Right ventricle myocardium superior (tissue), 1 donor: ENCODE measurements around the gene DHX8. TPM values are rescaled to one million over a fixed set of nuclear protein-coding genes. Genes with fewer than 3 reads are reported as not detected.
A peak's percentile ranks its signal among the peaks of the same experiment; 100 is the strongest.
"Not testable (repeated sequence)": the region's sequence is repeated elsewhere in the genome, so short reads cannot be mapped to it uniquely, and the experiment has no call there.

Source experiments
- ATAC-seq: fragments of 200-7000 bp; cut with Tn5 transposase; one replicate; pipeline ENCODE4 v1.9.1; 2020; ENCODE audit warnings: mild to moderate bottlenecking; ENCODE audit not compliant: poor library complexity
- DNase-seq: peaks from one replicate; pipeline ENCODE4 v3.0.0-alpha.2; 2020
- intact Hi-C: fragments of 100-400 bp; cut with DNase I; formaldehyde crosslinking; loops from one replicate; pipeline ENCODE4 v1.11.2; 2022
- long read RNA-seq: library from polyadenylated mRNA; unstranded; transcript quantifications from one replicate; pipeline ENCODE4 v2.0.0, GENCODE V29; 2021
- total RNA-seq: library from RNA; stranded (reverse); fragmentation: NEBNext Ultra II Directional; extraction: Animal tissue kit (Norgen Biotek cat#: 25700); gene quantifications from one replicate; pipeline ENCODE4 v1.2.1, GENCODE V29; 2021
- donor health status: DM: no; HTN: yes; CAD: no; lungs with severe emphysema.

Gene DHX8
- 26.1 TPM for total RNA-seq
- long read RNA-seq, full-length matches to known transcripts = 12 of 22 reads
- long read RNA-seq, partial matches to known transcripts = 2 of 22 reads
- long read RNA-seq, other reads (novel, unspliced or antisense) = 8 of 22 reads

DNA sequence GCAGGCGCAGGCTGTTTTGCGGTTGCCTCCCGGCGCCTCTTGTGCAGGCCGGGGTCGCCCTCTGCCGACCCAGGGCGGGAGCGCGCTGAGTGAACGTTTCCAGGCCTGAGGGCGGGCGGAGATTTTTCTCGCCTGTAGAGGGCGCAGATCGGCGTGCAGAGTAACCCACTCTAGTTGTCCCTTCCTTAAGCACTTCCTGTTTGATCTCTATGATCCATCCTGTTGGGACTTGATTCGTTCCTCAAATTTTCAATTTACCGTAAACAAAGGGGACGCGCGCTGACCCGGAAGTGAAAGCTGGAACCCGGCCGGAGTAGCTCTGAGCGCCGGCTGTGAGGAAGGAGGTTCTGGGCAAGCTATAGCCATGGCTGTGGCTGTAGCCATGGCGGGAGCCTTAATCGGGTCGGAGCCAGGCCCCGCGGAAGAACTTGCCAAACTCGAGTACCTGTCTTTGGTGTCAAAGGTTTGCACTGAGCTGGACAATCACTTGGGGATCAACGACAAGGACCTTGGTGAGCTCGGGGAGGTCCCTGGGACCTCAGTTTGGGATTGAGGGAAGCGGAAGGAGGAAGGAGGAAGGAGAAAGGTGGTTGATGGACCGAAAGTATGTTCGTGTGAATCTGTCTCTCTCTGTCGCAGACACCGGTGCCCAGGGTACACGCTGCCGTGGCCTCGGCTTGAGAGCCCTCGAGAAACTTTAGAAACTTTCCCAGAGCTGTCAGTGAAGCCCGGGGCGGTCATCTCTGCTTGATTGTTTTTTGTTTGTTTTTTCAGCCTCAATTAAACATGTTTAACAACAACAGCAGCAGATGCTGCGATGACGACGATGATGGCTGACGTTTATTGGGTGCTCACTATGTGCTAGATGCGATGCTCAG, at the start of gene DHX8:
Gene DHX8, plus strand, starts transcription at position 302 of the 878 bp plus-strand sequence. Its CDS starts 63 bp downstream, at position 365.
- DNase-seq (peak; percentile 98), ATAC-seq (peak; percentile 99)
- intact Hi-C loops = loop anchor here (1.0 kb wide), 1 partner anchor 90 kb away; no protein-coding TSS in a partner anchor

DNA sequence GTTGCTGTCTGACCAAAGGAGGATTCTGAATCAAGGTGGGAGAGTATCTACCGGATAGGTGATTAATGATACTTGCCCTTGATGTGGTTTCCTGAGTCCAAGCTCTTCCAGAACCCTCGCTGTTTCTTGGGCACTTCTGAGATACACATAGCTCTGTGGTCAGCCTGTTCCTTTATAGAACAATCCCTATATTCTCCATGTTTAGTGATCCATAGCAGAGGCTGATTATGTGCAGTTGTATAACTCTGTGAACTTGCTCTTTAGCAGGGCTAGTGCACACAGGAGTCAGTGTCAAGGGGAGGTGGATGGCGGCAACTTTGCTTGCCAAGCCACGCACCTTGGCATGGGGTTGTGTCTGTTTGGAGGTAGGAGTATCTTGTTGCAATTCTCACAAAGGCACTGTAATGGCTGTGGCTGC, 48.9 kb upstream of the DHX8 start:
- intact Hi-C loops = no loop called here
- ATAC-seq (no peak), DNase-seq (no peak)

DNA sequence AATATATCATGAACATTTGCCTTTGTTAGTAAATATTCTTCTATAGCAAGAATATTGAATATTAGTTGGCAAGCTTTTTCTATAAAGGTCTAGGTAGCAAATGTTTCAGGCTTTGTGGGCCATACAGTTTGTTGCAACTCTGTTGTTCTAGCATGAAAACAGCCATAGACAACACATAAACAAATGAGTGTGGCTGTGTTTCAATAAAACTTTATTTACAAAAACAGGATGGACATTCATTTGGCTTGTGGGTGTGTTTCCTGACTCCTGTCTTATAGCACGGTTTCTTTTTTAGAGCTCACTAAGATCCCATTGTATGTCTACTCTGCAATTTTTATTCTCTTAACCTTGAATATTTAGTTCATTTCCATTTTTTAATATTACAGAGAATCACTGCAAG, 46.0 kb upstream of the DHX8 start:
- DNase-seq (no peak), ATAC-seq (no peak)
- intact Hi-C loops = no loop called here

DNA sequence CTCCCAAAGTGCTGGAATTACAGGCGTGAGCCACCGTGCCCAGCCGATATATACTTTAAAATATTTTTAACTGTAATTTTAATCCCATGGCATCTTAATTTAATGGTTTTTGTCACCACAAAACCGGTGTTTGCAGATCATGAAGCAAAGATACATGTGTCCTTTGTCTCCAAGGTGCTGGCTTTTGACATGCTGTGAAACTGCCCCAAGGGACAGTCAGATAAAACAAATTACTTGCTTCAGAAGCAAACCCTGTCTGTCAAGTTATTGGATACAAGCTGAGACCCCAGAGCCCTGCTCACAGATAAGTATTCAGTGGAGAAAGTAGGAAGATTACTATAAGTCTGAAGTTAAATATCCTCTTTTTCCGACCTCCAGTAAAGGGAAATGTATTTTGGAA, 45.1 kb upstream of the DHX8 start:
- ATAC-seq (no peak), DNase-seq (no peak)
- intact Hi-C loops = no loop called here

DNA sequence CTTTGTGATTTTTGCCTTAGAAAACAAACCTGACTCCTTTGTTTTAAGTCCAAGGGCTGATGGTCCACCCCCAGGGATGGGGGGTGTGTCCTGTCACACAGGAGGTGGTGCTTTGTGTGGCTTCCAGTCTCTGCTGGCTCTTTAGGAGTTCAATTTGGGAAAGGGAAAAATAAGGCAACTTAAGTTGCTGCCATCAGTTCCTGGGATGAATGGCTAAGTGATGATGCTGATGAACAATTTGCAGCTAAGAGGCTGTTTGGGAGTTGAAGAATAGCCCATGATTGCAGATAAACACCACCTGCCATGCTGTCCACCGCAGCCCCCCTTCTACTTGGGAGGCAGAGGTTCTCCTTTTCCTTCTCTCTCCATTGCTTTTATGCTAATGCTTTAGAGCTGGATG, 44.7 kb upstream of the DHX8 start:
- intact Hi-C loops = no loop called here
- ATAC-seq (peak; percentile 38), DNase-seq (no peak)

DNA sequence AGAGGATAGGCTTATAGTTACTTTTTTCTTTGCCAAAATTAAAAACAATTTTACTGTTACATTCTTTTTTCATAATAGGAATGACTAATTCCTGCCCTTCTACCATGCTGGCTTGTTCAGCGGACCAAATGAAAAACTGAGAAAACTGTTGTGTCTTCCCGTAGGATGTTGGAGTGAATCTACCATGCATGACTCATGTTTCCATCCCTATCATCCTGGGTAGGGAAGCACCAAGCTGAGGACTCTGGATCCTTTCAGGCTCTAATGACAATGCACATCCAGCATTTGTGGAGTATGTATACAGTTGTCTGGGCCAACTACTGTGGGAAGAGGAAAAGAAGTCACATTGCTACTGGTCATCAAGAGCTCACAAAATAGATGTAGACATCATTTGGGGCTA, 41.1 kb upstream of the DHX8 start:
- intact Hi-C loops = no loop called here
- DNase-seq (no peak), ATAC-seq (no peak)

DNA sequence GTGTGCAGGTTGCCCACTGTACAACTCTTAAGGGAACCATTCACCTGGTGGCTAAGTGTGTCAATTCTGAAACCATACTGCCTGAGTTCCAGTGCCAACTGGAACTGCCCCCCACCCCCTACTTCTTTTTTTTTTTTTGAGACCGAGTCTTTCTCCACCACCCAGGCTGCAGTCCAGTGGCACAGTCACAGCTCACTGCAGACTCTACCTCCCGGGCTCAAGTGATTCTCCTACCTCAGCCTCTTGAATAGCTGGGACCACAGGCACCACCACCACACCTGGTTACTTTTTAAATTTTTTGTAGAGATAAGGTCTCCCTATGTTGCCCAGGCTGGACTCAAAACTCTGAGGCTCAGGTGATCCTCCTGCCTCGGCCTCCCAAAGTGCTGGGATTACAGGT, 40.4 kb upstream of the DHX8 start:
- ATAC-seq (no peak), DNase-seq (no peak)
- intact Hi-C loops = no loop called here

DNA sequence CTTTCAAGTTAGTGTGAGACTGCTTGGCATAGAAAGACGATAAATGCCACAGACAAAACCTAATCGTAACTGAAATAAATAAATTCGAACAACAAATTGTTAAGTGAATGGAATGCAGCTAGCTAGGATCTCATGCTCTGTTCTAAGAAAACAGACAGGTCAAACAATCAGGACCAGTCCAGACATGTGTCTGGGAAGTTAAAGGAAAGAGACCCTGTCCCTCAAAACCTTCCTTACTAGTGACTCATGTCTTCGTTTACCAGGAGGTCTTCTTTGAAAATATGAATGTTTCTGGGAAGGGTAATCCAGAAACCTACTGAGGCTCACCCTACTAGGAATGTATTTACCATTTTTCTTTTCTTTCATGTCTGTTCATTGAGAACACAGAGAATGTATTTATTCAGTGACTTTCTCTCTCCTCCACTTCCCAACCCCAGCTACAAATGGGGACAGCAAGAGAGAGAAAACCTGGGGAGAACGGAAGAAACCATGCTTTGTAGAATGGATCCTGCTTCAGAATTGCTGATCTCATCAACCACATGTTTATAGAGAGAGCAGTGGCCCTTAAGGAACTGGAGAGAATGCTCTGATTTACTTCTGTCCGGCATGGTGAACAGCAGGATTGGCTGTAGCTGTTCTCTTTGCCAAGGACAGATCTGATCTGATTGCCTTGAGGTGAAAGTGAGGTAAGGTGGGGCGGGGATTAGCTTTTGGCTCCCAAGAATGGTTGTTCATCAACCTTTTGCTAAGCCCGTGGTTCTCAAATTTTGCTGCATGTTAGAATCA, 39.4 kb upstream of the DHX8 start:
- DNase-seq (no peak), ATAC-seq (no peak)
- intact Hi-C loops = no loop called here

DNA sequence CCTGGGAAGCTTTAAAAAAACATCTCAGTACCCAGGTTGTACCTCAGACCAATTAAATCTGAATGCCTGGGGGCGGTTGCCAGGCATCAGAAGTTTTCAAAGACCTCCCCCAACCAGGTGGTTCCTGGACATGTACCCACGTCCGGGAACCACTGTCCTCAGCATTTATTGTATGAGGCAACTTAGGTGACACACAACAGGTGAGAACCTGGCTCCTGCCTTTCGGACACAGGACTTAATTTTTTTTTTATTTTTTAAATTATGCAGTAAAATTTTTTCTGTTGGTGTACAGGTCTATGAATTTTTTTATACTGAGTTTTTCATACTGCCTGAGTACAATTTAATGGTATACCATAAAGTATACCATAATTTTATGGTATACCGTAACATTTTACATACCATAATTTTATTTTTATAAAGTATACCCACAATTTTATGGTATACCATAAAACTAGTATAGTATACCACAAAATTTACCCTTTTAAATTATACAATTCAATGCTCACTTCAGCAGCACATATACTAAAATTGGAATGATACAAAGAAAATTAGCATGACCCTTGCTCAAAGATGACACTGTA, 38.7 kb upstream of the DHX8 start:
- ATAC-seq (no peak), DNase-seq (no peak)
- intact Hi-C loops = no loop called here

DNA sequence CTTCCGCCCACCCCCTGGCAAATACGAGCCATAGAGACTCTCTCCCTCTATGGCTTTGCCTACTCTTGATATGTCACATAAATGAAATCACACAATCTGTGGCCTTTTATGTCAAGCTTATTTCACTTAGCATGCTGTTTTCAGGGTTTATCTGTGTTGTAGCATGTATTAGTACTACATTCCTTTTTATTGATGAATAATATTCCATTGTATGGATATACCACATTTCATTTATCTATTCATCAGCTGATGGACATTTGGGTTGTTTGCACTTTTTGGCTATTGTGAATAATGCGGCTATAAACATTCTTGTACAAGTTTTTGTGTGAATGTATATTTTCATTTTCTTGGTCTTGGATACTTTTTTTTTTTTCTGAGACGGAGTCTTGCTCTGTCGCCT, 37.0 kb upstream of the DHX8 start:
- DNase-seq (no peak), ATAC-seq (no peak)
- intact Hi-C loops = no loop called here

DNA sequence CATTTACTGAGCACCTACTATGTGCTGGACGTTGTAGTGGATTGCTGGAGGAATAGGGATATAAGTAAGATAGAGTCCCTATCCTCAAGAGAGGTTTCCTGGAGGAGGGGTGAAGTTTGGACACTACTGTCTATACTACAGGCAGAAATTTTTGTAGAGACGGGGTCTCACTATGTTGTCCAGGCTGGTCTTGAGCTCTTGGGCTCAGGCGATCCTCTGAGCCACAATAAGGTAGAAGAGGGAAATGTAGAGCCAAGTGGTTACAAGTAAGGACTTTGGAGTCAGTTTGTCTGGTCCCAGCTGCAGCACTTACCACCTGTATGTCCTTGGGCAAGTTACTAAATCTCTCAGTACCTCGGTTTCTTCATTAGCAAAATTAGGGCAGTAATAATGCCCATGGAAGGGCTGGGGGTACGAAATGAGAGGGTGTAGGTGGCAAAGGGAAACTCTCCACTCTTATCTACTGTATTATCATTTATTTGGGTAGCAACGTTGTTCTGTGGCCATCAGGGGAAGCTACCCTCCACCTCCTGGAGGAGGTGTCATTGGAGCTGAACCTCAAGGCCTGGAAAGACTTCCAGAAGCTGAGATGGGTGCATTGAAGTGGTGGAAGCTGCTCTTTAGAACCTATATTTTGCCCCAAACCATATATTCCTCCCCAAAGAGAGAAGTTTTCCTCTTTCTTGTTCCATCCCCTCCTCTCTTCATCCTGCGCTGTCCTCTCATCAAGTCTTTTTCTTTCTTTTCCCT, 34.9 kb upstream of the DHX8 start:
- ATAC-seq (no peak), DNase-seq (no peak)
- intact Hi-C loops = no loop called here

DNA sequence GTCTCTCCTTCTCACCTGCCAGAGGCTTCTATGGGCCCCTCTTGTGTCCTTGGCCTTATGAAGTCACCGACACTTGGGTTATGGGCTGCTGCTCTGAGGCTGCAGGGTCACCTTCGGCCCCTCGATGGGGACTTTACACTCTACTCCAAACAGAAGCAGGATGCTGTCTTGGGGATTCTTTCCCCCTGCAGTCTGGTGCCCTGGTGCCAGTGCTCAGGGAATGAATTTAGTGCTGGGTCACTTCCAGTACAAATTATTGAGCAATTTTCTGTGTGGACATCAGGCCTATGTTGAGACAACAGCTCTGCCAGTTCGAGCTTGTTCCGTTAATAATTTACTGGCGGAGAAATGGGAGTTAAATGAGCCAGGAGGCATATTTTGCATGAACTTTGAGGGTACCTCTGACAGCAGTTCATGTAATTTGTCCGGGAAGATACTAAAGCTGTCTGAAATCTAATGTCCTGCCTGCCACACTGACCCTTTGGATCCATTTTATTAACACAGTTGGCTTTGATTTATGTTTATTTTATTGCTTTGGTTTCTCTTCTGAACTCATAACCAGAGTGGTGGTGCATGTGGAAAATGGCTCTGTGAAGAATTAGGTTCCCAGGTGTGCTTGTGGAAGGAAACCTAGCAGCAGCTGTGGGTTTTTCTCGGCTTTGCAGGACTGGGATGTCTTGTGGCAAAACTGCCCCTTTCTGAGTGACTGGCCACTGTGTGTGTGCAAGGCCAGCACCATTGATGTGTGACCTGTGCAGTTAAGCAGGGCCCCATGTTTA, 34.1 kb upstream of the DHX8 start:
- intact Hi-C loops = no loop called here
- peak; percentile 53 for ATAC-seq
- DNase-seq = no peak

DNA sequence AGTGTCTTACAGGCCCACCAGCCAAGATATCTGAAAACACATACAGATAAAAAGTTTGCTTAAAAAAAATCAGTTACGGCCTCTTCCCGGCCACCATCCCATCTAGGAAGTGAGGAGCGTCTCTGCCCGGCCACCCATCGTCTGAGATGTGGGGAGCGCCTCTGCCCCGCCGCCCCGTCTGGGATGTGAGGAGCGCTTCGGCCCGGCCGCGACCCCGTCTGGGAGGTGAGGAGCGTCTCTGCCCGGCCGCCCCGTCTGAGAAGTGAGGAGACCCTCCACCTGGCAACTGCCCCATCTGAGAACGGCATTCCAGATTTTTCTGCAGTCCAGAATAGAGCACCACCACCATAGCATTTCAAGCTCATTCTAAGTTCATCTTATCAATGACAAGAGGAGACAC, 33.0 kb upstream of the DHX8 start:
- DNase-seq, intact Hi-C loops, ATAC-seq: not testable (repeated sequence)

DNA sequence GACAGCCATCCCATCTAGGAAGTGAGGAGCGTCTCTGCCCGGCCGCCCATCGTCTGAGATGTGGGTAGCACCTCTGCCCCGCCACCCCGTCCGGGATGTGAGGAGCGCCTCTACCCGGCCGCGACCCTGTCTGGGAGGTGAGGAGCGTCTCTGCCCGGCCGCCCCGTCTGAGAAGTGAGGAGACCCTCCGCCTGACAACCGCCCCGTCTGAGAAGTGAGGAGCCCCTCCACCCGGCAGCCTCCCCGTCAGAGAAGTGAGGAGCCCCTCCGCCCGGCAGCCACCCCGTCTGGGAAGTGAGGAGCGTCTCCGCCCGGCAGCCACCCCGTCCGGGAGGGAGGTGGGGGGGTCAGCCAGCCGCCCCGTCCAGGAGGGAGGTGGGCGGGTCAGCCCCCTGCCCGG, 32.0 kb upstream of the DHX8 start:
- intact Hi-C loops, ATAC-seq, DNase-seq: not testable (repeated sequence)

DNA sequence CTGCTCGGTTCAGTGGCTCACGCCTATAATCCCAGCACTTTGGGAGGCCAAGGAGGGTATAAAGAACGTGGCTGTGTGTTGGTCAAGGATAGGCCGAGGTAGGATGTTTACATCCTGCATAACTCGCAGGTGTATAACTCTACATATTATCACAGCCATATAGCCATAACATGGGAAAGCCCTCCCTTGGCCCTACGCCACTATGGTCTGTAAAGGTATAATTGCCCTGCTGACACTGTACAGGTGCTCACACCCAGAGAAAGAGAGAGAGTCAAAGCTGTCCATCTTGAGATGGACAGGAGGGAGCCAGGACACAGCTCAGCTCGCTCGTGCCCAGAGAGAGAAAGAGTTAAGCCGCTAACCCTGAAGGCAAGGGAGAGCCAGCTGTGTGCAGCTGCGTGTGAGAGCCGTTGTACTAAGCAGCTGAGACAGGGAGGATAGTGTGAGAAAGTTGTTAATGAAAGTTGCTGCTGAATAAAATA, 30.4 kb upstream of the DHX8 start:
- DNase-seq (peak; percentile 66), ATAC-seq (peak; percentile 40)
- intact Hi-C loops = no loop called here

DNA sequence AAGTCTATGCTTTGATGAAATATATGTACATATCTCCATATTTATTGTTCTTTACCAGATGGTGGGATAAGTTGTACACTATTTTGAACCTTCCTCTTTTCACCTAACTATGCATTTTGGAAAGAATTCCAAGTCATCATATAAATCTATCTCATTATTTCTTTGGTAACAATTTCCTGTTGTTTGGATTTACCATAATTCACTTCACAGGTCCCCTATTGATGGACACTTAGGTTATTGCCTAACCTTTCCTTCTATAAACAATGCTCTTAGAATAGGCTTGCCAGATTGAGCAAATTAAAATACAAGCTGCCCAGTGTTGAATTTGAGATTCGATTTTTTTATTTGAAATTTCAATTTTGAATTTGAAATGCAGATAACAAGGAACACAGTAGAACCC, 28.9 kb upstream of the DHX8 start:
- intact Hi-C loops = no loop called here
- DNase-seq = no peak
- no peak for ATAC-seq

DNA sequence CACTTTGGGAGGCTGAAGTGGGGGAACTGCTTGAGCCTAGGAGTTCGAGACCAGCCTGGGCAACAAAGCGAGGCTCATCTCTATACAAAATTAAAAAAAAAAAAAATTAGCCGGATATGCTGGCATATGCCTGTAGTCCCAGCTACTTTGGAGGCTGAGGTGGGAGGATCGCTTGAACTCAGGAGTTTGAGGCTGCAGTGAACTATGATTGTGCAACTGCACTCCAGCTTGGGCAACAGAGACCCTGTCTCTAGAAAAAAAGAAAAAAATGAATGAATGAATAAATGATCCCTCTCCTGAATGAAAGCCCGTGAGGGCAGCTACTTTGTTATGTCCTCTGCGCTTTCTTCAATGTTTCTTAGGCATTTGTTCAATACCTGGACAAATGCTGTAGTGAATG, 27.7 kb upstream of the DHX8 start:
- ATAC-seq = no peak
- no peak for DNase-seq
- intact Hi-C loops = no loop called here
